CD14-positive monocyte (primary cell): ENCODE data around the gene HOXB3. TPM values are rescaled to one million over a fixed set of nuclear protein-coding genes. Genes with fewer than 3 reads are reported as not detected.

Experiments
- DNase-seq, 3 donors: peaks; one replicate each; pipeline ENCODE4 v3.0.0-alpha.2; 2011 to 2022
- H2AFZ ChIP-seq: 2 replicates; pipeline ENCODE4 v1.6.0; 2012; ENCODE audit warnings: mild to moderate bottlenecking, low read depth, low read length, inconsistent platforms; ENCODE audit not compliant: insufficient read depth, poor library complexity, severe bottlenecking
- H3K27ac ChIP-seq, 2 donors: 1 replicate in 1 of 2; 2 replicates in 1 of 2; pipeline ENCODE4 v1.5.1; 2012 to 2013; ENCODE audit warnings: low read length in 2 of 2, control low read depth in 1 of 2, inconsistent platforms in 1 of 2, low read depth in 1 of 2, mild to moderate bottlenecking in 1 of 2
- H3K27me3 ChIP-seq, 2 donors: one replicate each; pipeline versions ENCODE4 v1.6.0 to v1.6.1; 2011 to 2013; ENCODE audit warnings: low read length in 2 of 2; ENCODE audit not compliant: control insufficient read depth in 2 of 2, insufficient read depth in 2 of 2
- H3K36me3 ChIP-seq, 2 donors: replicated peaks in 1 of 2; 1 replicate in 1 of 2; 2 replicates in 1 of 2; pipeline versions ENCODE4 v1.5.1 to v1.6.1; 2012 to 2013; ENCODE audit warnings: low read length in 2 of 2, control low read depth in 1 of 2, inconsistent platforms in 1 of 2, mild to moderate bottlenecking in 1 of 2; ENCODE audit not compliant: insufficient read depth in 2 of 2, control insufficient read depth in 1 of 2
- H3K4me1 ChIP-seq, 2 donors: 1 replicate in 1 of 2; 2 replicates in 1 of 2; pipeline versions ENCODE4 v1.5.1 to v1.6.1; 2012 to 2013; ENCODE audit warnings: low read length in 2 of 2, control low read depth in 1 of 2, inconsistent platforms in 1 of 2, mild to moderate bottlenecking in 1 of 2, moderate library complexity in 1 of 2; ENCODE audit not compliant: insufficient read depth in 2 of 2, control insufficient read depth in 1 of 2
- H3K4me2 ChIP-seq: replicated peaks from 2 replicates; pipeline ENCODE3; 2012; ENCODE audit warnings: low read length, moderate library complexity, mild to moderate bottlenecking; ENCODE audit not compliant: poor library complexity, severe bottlenecking; ENCODE audit errors: extremely low read depth
- H3K4me3 ChIP-seq, 3 experiments: fragments of 200-600 bp in 1 of 3; sonication (generic) in 1 of 3; replicated peaks in 1 of 3; 1 replicate in 2 of 3; 2 replicates in 1 of 3; pipeline ENCODE4 v1.5.1; 2011 to 2013; ENCODE audit warnings: low read length in 3 of 3, mild to moderate bottlenecking in 3 of 3, control low read depth in 2 of 3, low read depth in 2 of 3, inconsistent platforms in 1 of 3, moderate library complexity in 1 of 3
- H3K79me2 ChIP-seq: 2 replicates; pipeline ENCODE4 v1.6.0; 2012; ENCODE audit warnings: mild to moderate bottlenecking, control low read depth, inconsistent platforms, low read length, moderate library complexity; ENCODE audit not compliant: insufficient read depth
- H3K9ac ChIP-seq: 2 replicates; pipeline ENCODE4 v1.6.0; 2017; ENCODE audit warnings: low read length, mild to moderate bottlenecking; ENCODE audit not compliant: insufficient read depth, poor library complexity, severe bottlenecking
- H3K9me3 ChIP-seq, 2 donors: replicated peaks in 1 of 2; 1 replicate in 1 of 2; 2 replicates in 1 of 2; pipeline versions ENCODE4 v1.5.1 to v1.6.1; 2012 to 2013; ENCODE audit warnings: low read length in 2 of 2, control low read depth in 1 of 2; ENCODE audit not compliant: control insufficient read depth in 1 of 2, insufficient read depth in 1 of 2
- H4K20me1 ChIP-seq: 2 replicates; pipeline ENCODE4 v1.6.0; 2012; ENCODE audit warnings: mild to moderate bottlenecking, low read length, control low read depth, moderate library complexity; ENCODE audit not compliant: insufficient read depth
- H3K27ac Mint-ChIP-seq, 7 donors: one replicate each; pipeline ENCODE4 v1.8.0; 2020; ENCODE audit warnings: mild to moderate bottlenecking in 7 of 7, mixed read lengths in 7 of 7, moderate library complexity in 6 of 7, inconsistent platforms in 2 of 7
- H3K27me3 Mint-ChIP-seq, 3 donors: one replicate each; pipeline ENCODE4 v1.8.0; 2021 to 2022; ENCODE audit warnings: low read depth in 3 of 3, mild to moderate bottlenecking in 3 of 3, mixed read lengths in 3 of 3, moderate library complexity in 3 of 3, inconsistent platforms in 1 of 3
- H3K36me3 Mint-ChIP-seq, 2 donors: one replicate each; pipeline ENCODE4 v1.8.0; 2020; ENCODE audit warnings: mixed read lengths in 2 of 2, inconsistent platforms in 1 of 2, mild to moderate bottlenecking in 1 of 2
- H3K4me1 Mint-ChIP-seq: one replicate; pipeline ENCODE4 v1.8.0; 2020; ENCODE audit warnings: mild to moderate bottlenecking, mixed read lengths
- H3K4me3 Mint-ChIP-seq, 2 donors: one replicate each; pipeline ENCODE4 v1.8.0; 2020; ENCODE audit warnings: mild to moderate bottlenecking in 2 of 2, mixed read lengths in 2 of 2, moderate library complexity in 1 of 2
- H3K9me3 Mint-ChIP-seq, 7 donors: one replicate each; pipeline ENCODE4 v1.8.0; 2020 to 2022; ENCODE audit warnings: mixed read lengths in 7 of 7, mild to moderate bottlenecking in 6 of 7, moderate library complexity in 6 of 7, inconsistent platforms in 2 of 7
- CTCF ChIP-seq: fragments of 200-600 bp; IDR thresholded peaks from one replicate; pipeline ENCODE4 v1.8.0; 2022; ENCODE audit warnings: antibody characterized with exemption, mild to moderate bottlenecking
- WGBS: methylation state at CpG from one replicate; pipeline ENCODE4 v1.1.5; 2013; ENCODE audit warnings: missing lambda C conversion rate; ENCODE audit not compliant: insufficient coverage; 5-methylcytosine and 5-hydroxymethylcytosine counted together
- intact Hi-C, 2 donors: fragments of 100-400 bp; cut with micrococcal nuclease; formaldehyde crosslinking; loops; one replicate each; pipeline versions ENCODE4 v1.15.0 to v1.15.1; 2023
- polyA plus RNA-seq, 3 donors: library from polyadenylated mRNA; depleted of rRNA in 1 of 3; unstranded in 2 of 3; stranded (reverse) in 1 of 3; fragments of 300-500 nt in 2 of 3; fragments of >200 nt in 1 of 3; fragmentation: Illumina TruSeq in 2 of 3; gene quantifications; 1 replicate in 2 of 3; 2 replicates in 1 of 3; pipeline ENCODE4 v1.2.3, GENCODE V29; 2012 to 2021

Gene HOXB3
- polyA plus RNA-seq, 3 donors, result 0.56 TPM; not detected in 2

GRCh38 chr17:48553826-48554225, 36.2 kb downstream of the HOXB3 start:
- no peak for TF ChIP-seq CTCF
- Histone ChIP-seq H3K79me2 (no peaks in the 10 kb centered on the region), H3K4me2 (no peak overlapping the region), H3K27ac (no peak overlapping the region), H2AFZ (no peak overlapping the region), H3K4me3 (no peak overlapping the region), H3K9ac (no peak overlapping the region), H3K9me3 (no peaks in the 10 kb centered on the region), H3K27me3 (peaks cover 21 to 49% of the 10 kb centered on the region in 2 donors), H3K36me3 (no peaks in the 10 kb centered on the region), H3K4me1 (peaks cover 3 to 9% of the 10 kb centered on the region in 2 donors), H4K20me1 (no peaks in the 10 kb centered on the region)
- DNase-seq, result no peak
- WGBS, result no CpG with 5 or more reads among the region's 1 CpG
- Mint-ChIP-seq H3K27me3 (peaks cover 49 to 60% (median 51%) of the 10 kb centered on the region in 3 donors), H3K4me3 (no peak overlapping the region), H3K27ac (no peak overlapping the region), H3K36me3 (peaks cover 2 to 12% of the 10 kb centered on the region in 2 donors), H3K9me3 (peaks cover 0 to 11% (median 0%) of the 10 kb centered on the region in 7 donors), H3K4me1 (peaks cover 12% of the 10 kb centered on the region)
- intact Hi-C loops, result no loop called here

GRCh38 chr17:48553190-48553547, 36.9 kb downstream of the HOXB3 start:
- Histone ChIP-seq H3K9ac (no peak overlapping the region), H3K4me3 (no peak overlapping the region), H3K4me2 (no peak overlapping the region), H3K9me3 (no peaks in the 10 kb centered on the region), H3K79me2 (no peaks in the 10 kb centered on the region), H3K27me3 (peaks cover 21 to 48% of the 10 kb centered on the region in 2 donors), H2AFZ (no peak overlapping the region), H3K27ac (no peak overlapping the region), H4K20me1 (no peaks in the 10 kb centered on the region), H3K4me1 (peaks cover 7 to 15% of the 10 kb centered on the region in 2 donors), H3K36me3 (no peaks in the 10 kb centered on the region)
- WGBS, result 92% methylated on average over 4 of the region's 5 CpGs
- H3K27me3 Mint-ChIP-seq, result peaks cover 51 to 55% (median 53%) of the 10 kb centered on the region in 3 donors
- intact Hi-C loops, result no loop called here
- H3K9me3 Mint-ChIP-seq, result peaks cover 0 to 11% (median 0%) of the 10 kb centered on the region in 7 donors
- H3K4me3 Mint-ChIP-seq, result peak overlapping the region in 1 of 2 donors; percentile 14
- H3K36me3 Mint-ChIP-seq, result peaks cover 2 to 12% of the 10 kb centered on the region in 2 donors
- no peak for DNase-seq
- no peak for TF ChIP-seq CTCF
- H3K27ac Mint-ChIP-seq, result no peak overlapping the region
- peaks cover 17% of the 10 kb centered on the region for H3K4me1 Mint-ChIP-seq
